Colonic mucosa (tissue), 4 donors: ENCODE data around the gene KLHL6. TPM values are rescaled to one million over a fixed set of nuclear protein-coding genes. Genes with fewer than 3 reads are reported as not detected.
"Not testable (repeated sequence)": the region's sequence is repeated elsewhere in the genome, so short reads cannot be mapped to it uniquely, and the experiment has no call there.

Source experiments
- DNase-seq: peaks from one replicate; pipeline ENCODE4 v3.0.0-alpha.2; 2020
- H3K27ac ChIP-seq: fragments of 200-600 bp; one replicate; pipeline ENCODE4 v1.8.0; 2021
- H3K27me3 ChIP-seq: fragments of 200-600 bp; one replicate; pipeline ENCODE4 v1.8.0; 2021
- H3K36me3 ChIP-seq: fragments of 200-600 bp; one replicate; pipeline ENCODE4 v1.8.0; 2021
- H3K4me1 ChIP-seq: fragments of 200-600 bp; one replicate; pipeline ENCODE4 v1.8.0; 2021; ENCODE audit warnings: mild to moderate bottlenecking
- H3K4me3 ChIP-seq: fragments of 200-600 bp; one replicate; pipeline ENCODE4 v1.8.0; 2021
- H3K9ac ChIP-seq, 2 donors: one replicate each; pipeline ENCODE4 v1.7.0; 2013; ENCODE audit warnings: control low read depth in 2 of 2, low read depth in 2 of 2, low read length in 2 of 2
- H3K9me3 ChIP-seq: fragments of 200-600 bp; one replicate; pipeline ENCODE4 v1.8.0; 2021
- CTCF ChIP-seq: fragments of 200-600 bp; IDR thresholded peaks from one replicate; pipeline ENCODE4 v1.8.0; 2022; ENCODE audit warnings: antibody characterized with exemption, mild to moderate bottlenecking
- intact Hi-C: fragments of 100-400 bp; cut with DNase I; formaldehyde crosslinking; loops from one replicate; pipeline ENCODE4 v1.14.1; 2022
- total RNA-seq, 2 donors: library from RNA; stranded (reverse); fragmentation: NEBNext Ultra II Directional in 1 of 2; extraction: Animal tissue kit (Norgen Biotek cat#: 25700) in 1 of 2; gene quantifications; one replicate each; pipeline ENCODE4 v1.2.1, GENCODE V29; 2021
- donor health status: healthy.
- donor health status: DM: no; HTN: no; CAD: no.
- donor health status: DM: no; HTN: no; CAD: no.

KLHL6 gene
- total RNA-seq, 2 donors from 2014 or later: 2.0 to 2.1 TPM

- Histone ChIP-seq H3K4me3 (no peak overlapping the region), H3K9ac (no peak overlapping the region), H3K27ac (no peak overlapping the region), H3K27me3 (no peaks in the 10 kb centered on the region), H3K4me1 (no peaks in the 10 kb centered on the region), H3K9me3 (no peaks in the 10 kb centered on the region), H3K36me3 (no peaks in the 10 kb centered on the region)
- no peak for DNase-seq
- intact Hi-C loops: no loop called here
- TF ChIP-seq CTCF: no peak
These were observed 80.3 kb downstream of the KLHL6 start for GRCh38 chr3:183475016-183475763.

- no peak overlapping the region for H3K4me3 ChIP-seq
- H3K9me3 ChIP-seq: no peaks in the 10 kb centered on the region
- no peaks in the 10 kb centered on the region for H3K27me3 ChIP-seq
- no peak overlapping the region for H3K9ac ChIP-seq
- H3K36me3 ChIP-seq: no peaks in the 10 kb centered on the region
- no peaks in the 10 kb centered on the region for H3K4me1 ChIP-seq
- H3K27ac ChIP-seq: no peak overlapping the region
- no peak for DNase-seq
- TF ChIP-seq CTCF: no peak
- intact Hi-C loops: no loop called here
These were observed 81.5 kb downstream of the KLHL6 start for GRCh38 chr3:183473969-183474368.

GRCh38 chr3:183472155-183472554 is 83.4 kb downstream of the KLHL6 start:
- Histone ChIP-seq H3K27ac (no peak overlapping the region), H3K27me3 (no peaks in the 10 kb centered on the region), H3K9me3 (no peaks in the 10 kb centered on the region), H3K36me3 (no peaks in the 10 kb centered on the region), H3K4me1 (no peaks in the 10 kb centered on the region), H3K4me3 (no peak overlapping the region), H3K9ac (no peak overlapping the region)
- intact Hi-C loops: no loop called here
- no peak for DNase-seq
- no peak for TF ChIP-seq CTCF

GRCh38 chr3:183468424-183468823 is 87.1 kb downstream of the KLHL6 start:
- Histone ChIP-seq H3K36me3 (no peaks in the 10 kb centered on the region), H3K4me3 (no peak overlapping the region), H3K4me1 (no peaks in the 10 kb centered on the region), H3K9ac (no peak overlapping the region), H3K27ac (no peak overlapping the region), H3K9me3 (no peaks in the 10 kb centered on the region), H3K27me3 (no peaks in the 10 kb centered on the region)
- intact Hi-C loops: loop anchor here (5.0 kb wide), 2 partner anchors 94 to 299 kb away; no protein-coding TSS in a partner anchor
- no peak for DNase-seq
- TF ChIP-seq CTCF: no peak

GRCh38 chr3:183466575-183466974 is 88.9 kb downstream of the KLHL6 start:
- intact Hi-C loops: loop anchor here (5.0 kb wide), 2 partner anchors 96 to 301 kb away; no protein-coding TSS in a partner anchor
- H3K36me3 ChIP-seq: no peaks in the 10 kb centered on the region
- no peak overlapping the region for H3K9ac ChIP-seq
- DNase-seq: no peak
- no peak for TF ChIP-seq CTCF
- H3K4me1 ChIP-seq: no peaks in the 10 kb centered on the region
- H3K9me3 ChIP-seq: no peaks in the 10 kb centered on the region
- H3K27me3 ChIP-seq: no peaks in the 10 kb centered on the region
- H3K4me3 ChIP-seq: no peak overlapping the region
- no peak overlapping the region for H3K27ac ChIP-seq

- not testable (repeated sequence) for H3K9me3 ChIP-seq, H3K27me3 ChIP-seq, H3K4me3 ChIP-seq, H3K4me1 ChIP-seq, H3K36me3 ChIP-seq, H3K9ac ChIP-seq, DNase-seq, H3K27ac ChIP-seq
- intact Hi-C loops: loop anchor here (5.0 kb wide), 2 partner anchors 97 to 302 kb away; no protein-coding TSS in a partner anchor
These were observed 89.8 kb downstream of the KLHL6 start for GRCh38 chr3:183465710-183466109.
